HG03521 (cell line): Measurements from ENCODE around the gene ABRAXAS1.

Source experiments
- ATAC-seq: cut with Tn5 transposase; IDR thresholded peaks from one replicate; pipeline ENCODE4 v1.9.1; 2021; ENCODE audit warnings: mild to moderate bottlenecking, moderate library complexity; ENCODE audit not compliant: unreplicated experiment

Gene ABRAXAS1

GRCh38 chr4:83454686-83455085, 30.2 kb downstream of the ABRAXAS1 start:
- no peak for ATAC-seq

DNA sequence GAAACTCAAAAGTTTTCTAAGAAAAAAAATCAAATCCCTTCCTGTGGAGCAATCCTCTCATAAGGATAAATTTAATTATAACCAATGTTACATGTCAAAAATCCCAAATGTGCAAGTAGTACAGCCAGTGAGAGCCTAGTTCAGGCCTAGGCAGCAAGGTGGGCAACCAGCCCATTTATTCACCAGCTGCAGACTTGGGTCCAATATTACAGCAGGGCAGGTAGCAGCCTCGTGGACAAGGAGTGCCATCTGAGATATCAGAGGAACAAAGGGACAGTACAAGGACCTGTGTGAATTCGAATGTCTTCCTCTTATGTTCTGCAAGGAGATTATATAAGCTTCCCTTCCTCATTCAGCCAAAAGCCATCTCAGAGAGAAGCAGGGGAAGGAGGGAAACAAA, 35.9 kb downstream of the ABRAXAS1 start:
- ATAC-seq = no peak

DNA sequence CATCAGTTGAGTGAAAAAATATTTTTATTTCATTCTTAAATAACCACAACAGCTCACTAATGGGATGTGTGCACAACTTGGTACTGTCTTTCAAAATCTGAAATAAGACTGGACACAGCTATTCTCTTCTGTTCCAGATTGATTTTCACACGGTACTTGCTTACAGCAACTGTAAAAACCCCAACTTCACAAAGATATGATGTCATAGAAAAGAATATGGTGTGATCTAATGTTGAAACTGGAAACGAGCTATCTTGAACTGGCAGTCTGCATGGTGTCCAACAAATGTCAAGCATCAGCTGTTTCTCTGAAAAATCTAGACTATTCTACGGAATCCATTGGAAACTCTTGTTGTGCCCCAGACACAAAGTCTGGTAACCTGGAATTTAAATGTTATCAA, 44.0 kb downstream of the ABRAXAS1 start:
- ATAC-seq = no peak

- ATAC-seq = no peak
These were observed 44.6 kb downstream of the ABRAXAS1 start for GRCh38 chr4:83440148-83440814.

- no peak for ATAC-seq
These were observed 46.2 kb downstream of the ABRAXAS1 start for GRCh38 chr4:83438719-83439118.

DNA sequence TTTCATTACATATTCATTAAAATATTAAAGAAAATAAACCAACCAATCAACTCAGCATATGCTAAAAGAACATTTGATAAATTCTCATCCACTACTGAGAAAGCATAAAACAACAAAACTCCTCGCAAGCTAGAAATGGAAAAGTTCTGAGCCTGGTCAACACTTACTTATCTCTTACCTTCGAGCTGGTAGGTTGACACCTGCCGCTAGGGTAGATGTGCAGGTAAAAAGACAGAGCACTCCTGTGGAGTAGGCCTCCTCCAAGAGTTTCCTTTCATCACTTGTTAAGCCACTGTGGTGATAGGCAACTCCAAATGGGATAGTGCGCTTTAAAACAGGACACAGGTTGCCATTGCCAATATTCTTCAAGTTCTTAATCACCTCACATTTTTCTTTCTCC, 48.2 kb downstream of the ABRAXAS1 start:
- no peak for ATAC-seq

DNA sequence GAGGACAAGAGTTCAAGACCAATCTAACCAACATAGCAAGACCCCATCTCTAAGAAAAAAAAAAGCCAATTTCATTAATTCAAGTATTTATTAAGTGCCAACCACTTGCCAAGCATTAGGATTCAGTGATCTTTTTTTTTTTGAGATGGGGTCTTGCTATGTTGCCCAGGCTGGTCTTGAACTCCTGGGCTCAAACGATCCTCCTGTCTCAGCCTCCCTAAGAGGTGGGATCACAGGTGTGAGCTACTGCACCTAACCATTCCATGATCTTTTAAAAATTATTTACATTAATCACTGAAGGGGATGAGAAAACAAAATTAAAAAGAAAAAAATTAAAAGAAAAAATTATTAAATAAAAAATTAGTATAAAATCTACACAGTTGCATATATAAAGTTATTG, 53.7 kb downstream of the ABRAXAS1 start:
- ATAC-seq = no peak

- no peak for ATAC-seq
These were observed 66.7 kb downstream of the ABRAXAS1 start for GRCh38 chr4:83418211-83418610.

GRCh38 chr4:83417566-83417965, 67.3 kb downstream of the ABRAXAS1 start:
- no peak for ATAC-seq

DNA sequence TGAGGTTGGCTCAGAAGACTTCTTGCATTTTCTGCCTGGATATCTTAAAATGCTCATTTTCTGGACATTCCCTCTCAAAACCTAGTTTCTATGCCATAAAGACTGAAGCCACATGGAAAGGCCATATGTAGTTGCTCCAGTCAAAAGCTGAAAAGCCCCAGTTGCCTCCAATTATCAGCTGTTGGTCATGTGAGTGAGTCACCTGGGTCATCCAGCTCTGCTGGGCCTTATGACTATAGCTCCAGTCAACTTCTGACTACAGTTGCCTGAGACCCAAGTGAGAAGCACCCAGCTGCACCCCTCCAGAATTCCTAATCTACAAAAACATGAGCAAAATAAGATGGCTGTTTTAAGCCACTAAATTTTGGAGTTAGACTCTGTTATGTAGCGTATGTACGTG, 71.2 kb downstream of the ABRAXAS1 start:
- ATAC-seq = no peak
